HTR-8/SVneo (cell line): Measurements from ENCODE around the gene IFITM1.

ENCODE experiments used
- DNase-seq: peaks from one replicate; pipeline ENCODE4 v3.0.0; 2011; ENCODE audit warnings: low spot score, mixed read lengths; ENCODE audit not compliant: insufficient read length
- FAIRE-seq: peaks from 2 replicates; lab custom pipeline; 2011; peaks lifted over from hg19 to GRCh38; lab: Jason Lieb, UNC

Gene IFITM1

GRCh38 chr11:293271-293851, 20.5 kb upstream of the IFITM1 start:
- DNase-seq (no peak), FAIRE-seq (no peak)

- FAIRE-seq: no peak
- DNase-seq: no peak
Observed at GRCh38 chr11:293852-294661, 19.8 kb upstream of the IFITM1 start.

- DNase-seq: no peak
- FAIRE-seq: no peak
Observed at GRCh38 chr11:294780-295179, 19.1 kb upstream of the IFITM1 start.

- no peak for FAIRE-seq
- DNase-seq: no peak
Observed at GRCh38 chr11:295351-296170, 18.3 kb upstream of the IFITM1 start.

- no peak for FAIRE-seq
Observed at GRCh38 chr11:296171-297050, 17.4 kb upstream of the IFITM1 start.

GRCh38 chr11:297051-297585, 16.7 kb upstream of the IFITM1 start:
- no peak for DNase-seq
- FAIRE-seq: no peak

More at GRCh38 chr11:296171-297050, 17.4 kb upstream of the IFITM1 start:
- no peak for DNase-seq

GRCh38 chr11:297586-298405, 16.0 kb upstream of the IFITM1 start:
- no peak for DNase-seq
- no peak for FAIRE-seq

- FAIRE-seq (no peak), DNase-seq (no peak)
Observed at GRCh38 chr11:298406-299065, 15.3 kb upstream of the IFITM1 start.

GRCh38 chr11:299081-299891, 14.6 kb upstream of the IFITM1 start, which contains the start of gene IFITM5:
Gene IFITM5, minus strand, starts transcription at chr11:299526. Its CDS starts 36 bp downstream, at chr11:299490.
- DNase-seq: no peak

GRCh38 chr11:299951-300735, 13.7 kb upstream of the IFITM1 start:
- DNase-seq: no peak
- no peak for FAIRE-seq

More at GRCh38 chr11:299081-299891, 14.6 kb upstream of the IFITM1 start, which contains the start of gene IFITM5:
- no peak for FAIRE-seq

GRCh38 chr11:303363-303762, 10.5 kb upstream of the IFITM1 start:
- FAIRE-seq: no peak
- DNase-seq: no peak

- DNase-seq: no peak
- FAIRE-seq: no peak
Observed at GRCh38 chr11:304061-304506, 9.8 kb upstream of the IFITM1 start.

GRCh38 chr11:304915-305843, 8.7 kb upstream of the IFITM1 start:
- DNase-seq (peak; percentile 74), FAIRE-seq (no peak)

- FAIRE-seq (no peak), DNase-seq (no peak)
Observed at GRCh38 chr11:305844-306211, 8.0 kb upstream of the IFITM1 start.

GRCh38 chr11:306645-307371, 7.0 kb upstream of the IFITM1 start:
- no peak for FAIRE-seq
- DNase-seq: no peak
